Loucy (cell line): Measurements from ENCODE around the gene KLHL41.

ENCODE experiments used
- EZH2phosphoT487 ChIP-seq: fragments of 200-600 bp; IDR thresholded peaks from 2 replicates; pipeline ENCODE4 v1.6.1; 2018; ENCODE audit warnings: antibody characterized with exemption, mild to moderate bottlenecking, moderate library complexity, borderline replicate concordance
- TF ChIP-seq, protein P1 (sequence below): fragments of 200-600 bp; sonication (generic); conservative IDR thresholded peaks from 2 replicates; pipeline ENCODE4 v1.5.1; 2014; ENCODE audit warnings: mild to moderate bottlenecking, antibody characterized with exemption, low read length

DNA sequence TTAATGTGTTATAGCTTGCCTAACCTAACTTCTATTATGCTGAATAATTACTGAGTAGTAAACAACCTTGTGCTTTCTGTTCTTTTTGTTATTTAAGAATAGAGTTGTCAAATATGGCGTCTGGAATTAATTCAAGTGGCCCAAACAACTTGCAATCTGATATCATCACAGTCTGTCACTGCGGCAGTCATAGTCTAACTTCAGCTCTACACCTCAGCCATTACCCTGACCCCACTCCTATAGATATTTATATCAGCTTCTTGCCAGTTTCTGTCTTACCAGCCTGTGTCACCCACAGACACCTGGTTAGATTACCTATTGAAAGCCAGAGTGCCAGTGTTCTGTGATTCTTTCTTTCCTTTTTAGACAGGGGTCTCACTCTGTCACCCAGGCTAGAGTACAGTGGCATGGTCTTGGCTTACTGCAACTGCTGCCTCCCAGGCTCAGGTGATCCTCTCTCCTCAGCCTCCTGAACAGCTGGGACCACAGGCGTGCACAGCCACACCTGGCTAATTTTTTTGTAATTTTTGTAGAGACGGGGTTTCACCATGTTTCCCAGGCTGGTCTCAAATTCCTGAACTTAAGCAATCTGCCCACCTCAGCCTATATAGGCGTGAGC lies 14.1 kb upstream of the KLHL41 start:
- TF ChIP-seq, protein P1, sequence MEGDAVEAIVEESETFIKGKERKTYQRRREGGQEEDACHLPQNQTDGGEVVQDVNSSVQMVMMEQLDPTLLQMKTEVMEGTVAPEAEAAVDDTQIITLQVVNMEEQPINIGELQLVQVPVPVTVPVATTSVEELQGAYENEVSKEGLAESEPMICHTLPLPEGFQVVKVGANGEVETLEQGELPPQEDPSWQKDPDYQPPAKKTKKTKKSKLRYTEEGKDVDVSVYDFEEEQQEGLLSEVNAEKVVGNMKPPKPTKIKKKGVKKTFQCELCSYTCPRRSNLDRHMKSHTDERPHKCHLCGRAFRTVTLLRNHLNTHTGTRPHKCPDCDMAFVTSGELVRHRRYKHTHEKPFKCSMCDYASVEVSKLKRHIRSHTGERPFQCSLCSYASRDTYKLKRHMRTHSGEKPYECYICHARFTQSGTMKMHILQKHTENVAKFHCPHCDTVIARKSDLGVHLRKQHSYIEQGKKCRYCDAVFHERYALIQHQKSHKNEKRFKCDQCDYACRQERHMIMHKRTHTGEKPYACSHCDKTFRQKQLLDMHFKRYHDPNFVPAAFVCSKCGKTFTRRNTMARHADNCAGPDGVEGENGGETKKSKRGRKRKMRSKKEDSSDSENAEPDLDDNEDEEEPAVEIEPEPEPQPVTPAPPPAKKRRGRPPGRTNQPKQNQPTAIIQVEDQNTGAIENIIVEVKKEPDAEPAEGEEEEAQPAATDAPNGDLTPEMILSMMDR = no peak
- no peak for TF ChIP-seq EZH2phosphoT487
